Upper lobe of left lung (tissue), 4 donors: ENCODE results near the gene RGS17.

Experiments
- CTCF ChIP-seq, 6 experiments: fragments of 450-650 bp in 4 of 6; fragments of 200-600 bp in 2 of 6; sonication (generic) in 2 of 6; IDR thresholded peaks; one replicate each; pipeline ENCODE4 v1.5.1; 2016 to 2019; ENCODE audit warnings: antibody characterized with exemption in 6 of 6
- POLR2A ChIP-seq, 4 donors: fragments of 450-650 bp; IDR thresholded peaks; one replicate each; pipeline ENCODE4 v1.5.1; 2016 to 2017; ENCODE audit warnings: antibody characterized with exemption in 4 of 4, mild to moderate bottlenecking in 2 of 4
- POLR2AphosphoS5 ChIP-seq, 2 donors: sonication (generic); formaldehyde crosslinking; IDR thresholded peaks; one replicate each; pipeline ENCODE4 v1.5.1; 2017; ENCODE audit warnings: antibody characterized with exemption in 2 of 2

- TF ChIP-seq POLR2A (IDR thresholded peaks at IDR 0.05) = no peak
- no peak for TF ChIP-seq CTCF (IDR thresholded peaks at IDR 0.05)
- no peak for TF ChIP-seq POLR2AphosphoS5 (IDR thresholded peaks at IDR 0.05)
Observed at GRCh38 chr6:153051801-153052200, 79.3 kb downstream of the RGS17 start.
